Hematopoietic multipotent progenitor cell treated with erythropoietin and hydrocortisone succinate and interleukin-3 and kit ligand, for 6 days (in vitro differentiated cells): ENCODE results near the gene SORCS2.
A peak's percentile ranks its signal among the peaks of the same experiment; 100 is the strongest.

Experiments used
- DNase-seq: peaks from one replicate; pipeline ENCODE4 v3.0.0-alpha.2; 2015

The SORCS2 gene

DNA sequence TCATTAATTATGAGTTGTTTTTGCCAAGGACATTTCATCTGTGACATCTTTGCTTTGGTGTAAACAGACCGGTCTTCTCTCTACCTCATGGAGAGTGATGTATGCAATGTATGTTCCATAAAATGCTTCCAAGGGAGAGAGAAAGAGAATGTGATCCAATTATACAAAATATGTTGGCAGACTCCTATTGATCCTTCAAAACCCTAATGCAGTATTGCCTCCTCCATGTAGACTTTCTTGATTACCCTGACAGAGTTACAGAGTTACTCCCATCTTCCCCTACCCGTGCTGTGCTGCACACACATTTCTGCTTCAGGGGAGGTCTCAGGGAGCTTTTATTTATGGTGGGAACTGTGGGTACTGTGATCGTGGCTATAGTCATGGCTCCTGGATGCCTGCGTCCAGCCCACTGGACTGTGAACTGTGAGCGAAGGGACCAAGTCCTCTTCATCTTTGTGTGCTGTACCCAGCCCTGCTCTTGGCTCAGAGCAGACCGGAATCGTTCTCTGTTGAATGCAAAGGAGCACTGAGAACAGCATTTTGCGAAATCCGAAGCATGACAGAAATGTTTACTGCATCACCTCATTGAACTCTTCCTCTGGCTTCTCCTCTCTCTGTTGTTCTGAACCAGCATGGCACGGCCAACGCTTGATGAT is 32.7 kb downstream of the SORCS2 start:
- no peak for DNase-seq

DNA sequence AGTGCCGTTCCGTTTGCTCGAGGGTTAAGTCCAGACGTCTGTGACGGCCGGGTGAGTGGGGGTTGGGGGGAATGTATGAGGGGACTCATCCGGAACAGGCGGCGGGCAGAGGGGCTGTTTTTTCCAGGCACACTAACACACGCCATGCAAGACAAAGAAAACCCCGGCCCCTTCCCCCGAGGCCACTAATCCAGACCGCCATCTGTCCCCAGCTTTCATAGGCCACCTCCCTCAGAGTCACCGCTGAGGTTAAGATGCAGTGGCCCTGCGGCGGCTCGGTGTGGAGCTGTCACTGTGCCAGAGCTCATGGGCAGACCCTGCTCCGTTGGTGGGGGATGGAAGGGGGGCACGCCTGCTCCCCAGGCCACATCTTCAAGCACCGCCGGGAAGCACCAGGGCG is 34.1 kb downstream of the SORCS2 start:
- no peak for DNase-seq

DNA sequence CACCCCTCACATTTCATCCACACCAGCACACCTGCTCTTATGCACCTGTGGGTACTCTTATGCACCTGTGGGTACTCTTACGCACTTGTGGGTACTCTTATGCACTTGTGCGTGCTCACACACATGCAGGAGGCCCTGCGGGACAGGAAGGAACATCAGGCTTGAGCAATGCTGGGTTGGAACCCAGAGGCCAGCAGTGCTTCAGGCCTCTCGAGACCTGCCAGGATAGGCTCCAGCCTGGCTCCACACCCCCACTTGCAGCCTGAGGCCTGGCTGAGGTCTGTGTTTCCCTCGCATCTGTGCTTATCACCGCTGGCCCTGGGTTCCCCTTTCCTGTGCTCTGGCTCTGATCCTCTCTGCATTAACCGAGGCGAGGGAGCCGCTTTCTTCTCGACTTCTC is 34.7 kb downstream of the SORCS2 start:
- DNase-seq, result peak; percentile 11

GRCh38 chr4:7228734-7229133 is 36.4 kb downstream of the SORCS2 start:
- no peak for DNase-seq

GRCh38 chr4:7232061-7232650 is 39.8 kb downstream of the SORCS2 start:
- DNase-seq, result no peak

GRCh38 chr4:7233006-7233580 is 40.8 kb downstream of the SORCS2 start:
- no peak for DNase-seq

DNA sequence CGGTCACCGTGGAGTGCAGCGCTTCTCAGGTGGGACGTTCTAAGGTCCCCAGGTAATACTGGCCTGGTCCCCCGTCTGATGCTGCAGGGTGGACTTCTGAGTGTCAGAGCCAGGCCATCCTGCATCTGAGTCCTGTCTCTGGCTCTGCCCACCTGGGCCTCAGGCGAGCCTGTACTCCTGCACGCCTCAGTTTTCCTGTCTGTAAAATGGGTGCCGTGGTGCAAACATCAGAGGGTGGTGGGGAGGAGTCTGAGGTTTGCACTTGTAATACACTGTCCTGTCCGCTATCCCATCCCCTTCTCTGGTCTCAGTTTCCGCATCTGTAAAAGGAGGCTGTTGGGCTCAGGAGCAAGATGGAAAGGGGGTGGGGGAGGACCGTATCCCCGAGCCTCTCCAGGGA is 41.3 kb downstream of the SORCS2 start:
- DNase-seq, result no peak

DNA sequence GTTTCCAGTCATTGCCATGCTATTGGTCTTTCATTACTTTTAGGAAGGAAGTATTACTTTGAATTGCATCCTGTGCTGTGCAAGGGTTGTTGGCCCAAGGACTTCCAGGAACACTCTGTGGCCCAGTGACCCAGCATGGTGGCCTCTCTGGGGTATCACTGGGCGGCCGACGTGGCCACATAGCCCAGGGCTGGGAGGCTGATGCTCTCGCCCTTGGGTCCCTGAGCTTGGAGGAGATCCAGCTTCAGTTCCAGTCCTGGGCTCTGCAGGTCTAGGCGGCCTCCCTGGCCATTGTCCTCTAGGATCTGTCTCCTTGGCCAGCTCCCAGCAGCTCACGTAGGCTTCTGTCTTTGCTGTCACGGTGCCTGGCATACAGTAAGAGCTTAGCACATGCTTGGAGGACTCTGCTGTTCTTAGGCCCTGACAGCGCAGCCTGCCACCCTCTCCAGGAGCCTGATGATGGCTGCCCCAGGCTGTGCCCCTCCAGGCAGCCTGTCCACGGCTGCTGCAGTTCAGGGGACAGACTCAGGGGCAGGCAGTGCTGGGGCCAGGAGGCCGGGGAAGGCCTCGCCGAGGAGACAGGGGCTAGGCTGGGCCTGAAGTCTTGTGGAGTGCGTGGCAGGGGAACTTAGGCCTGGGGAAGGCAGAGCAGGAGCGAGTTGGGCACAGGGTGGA is 42.2 kb downstream of the SORCS2 start:
- no peak for DNase-seq

DNA sequence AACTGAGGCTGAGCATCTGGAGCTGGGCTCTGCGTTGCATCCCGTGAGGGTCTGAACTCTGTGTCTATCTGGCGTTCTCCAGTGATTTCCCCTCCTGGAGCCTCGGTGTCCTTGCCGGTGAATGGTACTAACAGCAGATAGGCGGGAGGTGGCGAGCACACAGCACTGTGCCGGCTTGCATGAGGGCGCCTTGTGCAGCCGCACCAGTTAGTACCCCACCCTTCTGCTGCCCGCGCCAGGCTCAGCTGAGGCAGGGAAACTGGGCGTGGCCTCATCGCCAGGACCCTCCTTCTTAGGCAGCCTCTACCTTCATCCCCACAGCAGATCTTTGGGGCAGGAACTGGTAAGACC is 42.7 kb downstream of the SORCS2 start:
- no peak for DNase-seq

- DNase-seq, result no peak
These were observed 44.5 kb downstream of the SORCS2 start for GRCh38 chr4:7236847-7237246.

DNA sequence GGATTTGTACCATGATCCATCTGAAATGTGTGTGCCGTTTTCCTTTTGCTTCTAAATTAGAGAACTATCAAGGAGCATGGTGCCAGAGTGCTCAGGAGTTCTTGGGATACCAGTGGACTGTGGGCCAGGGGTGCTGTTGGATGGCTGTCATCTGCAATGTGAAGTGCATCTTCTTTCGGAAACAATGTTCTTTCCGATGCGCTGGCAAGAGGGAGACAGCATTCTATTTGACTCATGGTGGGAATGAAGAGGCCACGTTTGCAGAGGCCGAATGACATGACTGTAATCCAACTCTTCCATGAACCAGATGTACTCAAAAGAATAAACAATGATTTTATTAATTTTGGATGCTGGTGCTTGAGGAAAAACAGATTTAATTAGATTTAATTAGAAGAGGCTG is 45.5 kb downstream of the SORCS2 start:
- no peak for DNase-seq

DNA sequence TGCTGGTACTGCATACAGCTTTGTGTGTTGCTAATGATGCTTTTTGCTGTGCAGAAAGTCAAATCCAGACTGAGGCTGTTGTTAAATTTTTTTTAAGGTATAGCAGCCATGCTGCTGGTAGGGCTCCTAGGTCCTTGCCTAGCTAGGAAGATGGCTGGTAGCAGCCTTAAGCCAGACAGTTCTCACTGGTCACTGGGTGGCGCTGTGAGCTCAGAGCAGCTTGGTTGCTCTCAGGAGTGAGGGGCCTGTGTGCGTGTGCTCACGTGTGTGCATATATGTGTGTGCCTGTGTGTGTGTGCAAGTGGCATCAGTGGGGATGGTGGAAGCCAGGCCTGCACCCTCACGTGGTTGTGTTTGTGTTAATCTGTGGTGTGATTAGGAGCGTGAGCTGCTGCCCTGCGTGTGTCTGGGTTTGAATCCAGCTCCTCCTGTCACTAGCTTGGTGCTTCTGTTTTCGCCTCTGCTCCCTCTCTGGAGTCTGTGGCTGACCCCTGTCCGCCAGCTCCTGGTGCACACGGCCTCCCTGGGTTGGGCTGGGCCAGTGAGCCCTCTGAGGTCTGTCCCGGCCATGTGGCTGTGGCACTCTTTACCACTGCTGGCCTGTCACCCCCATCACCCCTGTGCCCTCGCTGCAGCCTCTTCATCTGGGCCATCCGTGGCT is 46.1 kb downstream of the SORCS2 start:
- peak; percentile 11 for DNase-seq

DNA sequence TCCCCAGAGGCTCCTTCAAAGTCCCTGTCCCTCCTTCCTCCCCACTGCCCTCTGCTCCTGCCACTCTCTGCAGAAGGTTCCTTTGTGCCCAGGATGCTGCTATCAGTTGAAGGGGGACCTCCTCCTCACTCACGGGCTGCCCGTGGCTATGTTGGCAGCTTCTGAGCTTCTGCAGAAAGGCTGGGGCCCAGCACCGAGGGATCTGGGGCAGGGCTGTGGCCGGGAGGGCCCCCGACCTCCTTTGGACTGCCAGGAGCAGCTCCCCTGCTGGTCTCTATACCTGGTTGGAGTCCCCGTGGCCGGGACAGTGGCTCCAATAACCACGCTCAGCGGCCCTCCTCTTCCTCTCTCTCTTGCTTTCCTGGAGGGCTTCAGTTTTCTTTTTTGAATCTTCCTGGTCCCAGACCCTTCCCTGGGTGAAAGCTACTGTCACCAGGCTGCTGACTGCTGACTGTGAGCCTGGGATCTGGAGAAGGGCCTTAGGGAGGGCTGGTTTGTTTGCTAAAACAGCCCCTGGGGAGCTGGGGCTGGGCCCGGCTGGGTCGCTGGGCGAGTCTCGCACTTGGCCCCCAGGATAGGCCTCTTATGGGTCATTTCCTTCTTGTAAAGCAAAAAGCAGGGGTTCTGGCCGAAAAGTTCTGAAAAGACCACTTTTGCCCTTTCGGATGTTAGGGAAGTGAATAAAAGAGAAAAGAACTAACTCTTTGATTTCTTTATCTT is 46.9 kb downstream of the SORCS2 start:
- DNase-seq, result no peak

DNA sequence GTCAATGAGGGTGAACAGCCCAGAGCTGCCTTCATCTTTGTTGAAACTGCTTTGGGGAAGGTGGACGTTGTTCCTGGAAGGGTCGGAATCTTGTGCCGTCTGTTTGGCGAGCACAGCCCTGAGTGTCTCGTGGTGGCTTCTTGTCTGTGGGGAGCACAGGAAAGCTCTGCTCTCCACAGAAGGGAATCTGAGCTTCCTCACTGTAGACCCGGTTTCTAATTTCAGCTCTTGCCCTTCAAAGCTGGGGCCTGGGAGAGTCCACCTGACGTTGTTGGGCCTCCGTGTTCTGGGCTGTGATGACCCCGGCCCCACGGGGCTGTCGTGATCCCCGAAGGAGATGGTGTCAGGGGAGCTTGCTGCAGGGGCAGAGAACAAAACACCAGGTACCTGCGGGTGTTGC is 47.5 kb downstream of the SORCS2 start:
- no peak for DNase-seq

DNA sequence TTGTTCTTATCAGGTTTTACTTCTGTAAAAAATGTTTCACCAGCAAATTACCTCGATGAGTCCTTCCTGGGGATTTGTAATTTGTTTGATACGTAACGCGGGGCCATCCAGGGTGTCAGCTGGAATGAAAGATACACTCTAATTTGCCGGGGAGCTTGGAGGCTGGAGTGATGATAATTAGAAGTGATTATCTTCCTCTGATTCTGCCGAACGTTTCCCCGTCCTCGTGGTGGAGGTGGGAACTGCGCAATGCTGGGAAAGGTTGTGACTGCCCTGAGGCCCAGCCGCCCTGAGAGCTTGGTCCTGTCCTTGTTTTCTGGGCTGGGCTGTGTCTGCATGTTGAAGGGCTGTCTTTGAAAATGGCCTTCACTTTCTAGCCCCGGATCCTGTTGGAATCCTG is 48.0 kb downstream of the SORCS2 start:
- no peak for DNase-seq

GRCh38 chr4:7241597-7242125 is 49.3 kb downstream of the SORCS2 start:
- DNase-seq, result no peak

DNA sequence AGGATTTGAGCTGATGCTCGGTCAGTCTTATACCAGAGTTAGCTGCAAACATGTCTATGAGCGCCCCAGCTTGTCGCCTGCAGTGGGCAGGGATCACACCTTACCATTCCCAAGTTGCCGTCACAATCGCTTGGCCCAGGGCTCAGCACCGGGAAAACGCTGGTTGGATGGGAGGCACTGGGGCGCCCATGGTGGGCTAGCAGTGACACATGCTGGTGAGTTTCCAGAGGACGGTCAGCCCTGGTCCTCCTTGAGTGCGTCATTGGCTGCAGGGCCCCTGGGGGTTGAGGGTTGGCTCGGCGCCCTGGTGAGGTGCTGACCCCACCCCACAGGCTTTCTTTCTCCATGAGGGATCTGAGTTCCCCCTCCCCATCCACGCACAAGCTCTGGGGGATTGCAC is 50.4 kb downstream of the SORCS2 start:
- no peak for DNase-seq

GRCh38 chr4:7243609-7244330 is 51.4 kb downstream of the SORCS2 start:
- no peak for DNase-seq

DNA sequence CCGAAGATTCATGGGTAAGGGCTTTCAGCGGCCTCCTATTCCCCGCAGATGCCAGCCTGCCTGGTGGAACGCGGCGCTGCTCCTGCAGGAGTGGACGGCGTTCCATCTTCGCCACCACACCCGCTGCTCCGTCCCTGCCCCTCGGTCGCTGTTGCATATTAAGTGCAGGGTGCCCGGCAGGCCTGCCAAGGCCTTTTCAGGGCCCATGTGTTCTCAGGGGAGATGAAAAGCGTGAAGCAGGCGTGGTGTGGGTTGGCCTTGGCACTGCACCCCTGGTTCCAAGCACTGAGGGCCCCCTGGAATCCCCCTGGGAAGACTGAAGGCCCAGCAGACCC is 52.0 kb downstream of the SORCS2 start:
- DNase-seq, result no peak

DNA sequence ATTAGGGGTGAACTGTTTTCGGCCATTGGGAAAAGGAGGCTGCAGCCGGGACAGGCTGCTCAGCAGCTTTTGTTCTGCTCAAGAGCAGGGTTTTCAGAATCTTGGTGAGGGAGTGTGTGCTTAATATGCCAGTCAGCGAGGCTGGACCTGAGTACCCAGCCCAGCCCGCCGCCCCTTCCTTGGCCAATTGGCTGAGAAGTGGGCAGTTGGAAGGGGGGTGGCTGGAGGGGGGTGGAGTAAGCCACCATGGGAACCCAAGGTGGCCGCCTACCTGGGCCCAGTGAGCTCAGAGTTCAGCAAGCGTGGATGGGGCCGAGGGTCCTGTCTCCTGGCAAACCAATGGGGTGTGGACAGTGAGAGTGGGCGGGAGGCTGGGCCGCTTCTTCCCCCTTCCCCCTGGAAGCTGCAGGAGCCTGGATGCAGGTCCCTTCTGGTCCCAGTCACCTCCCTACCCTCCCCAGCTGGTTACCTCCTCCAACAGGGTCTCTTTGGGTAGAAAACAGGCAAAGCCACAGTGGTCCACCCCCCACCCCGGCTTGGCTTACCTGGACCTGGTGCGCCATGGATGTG is 52.5 kb downstream of the SORCS2 start:
- DNase-seq, result no peak

DNA sequence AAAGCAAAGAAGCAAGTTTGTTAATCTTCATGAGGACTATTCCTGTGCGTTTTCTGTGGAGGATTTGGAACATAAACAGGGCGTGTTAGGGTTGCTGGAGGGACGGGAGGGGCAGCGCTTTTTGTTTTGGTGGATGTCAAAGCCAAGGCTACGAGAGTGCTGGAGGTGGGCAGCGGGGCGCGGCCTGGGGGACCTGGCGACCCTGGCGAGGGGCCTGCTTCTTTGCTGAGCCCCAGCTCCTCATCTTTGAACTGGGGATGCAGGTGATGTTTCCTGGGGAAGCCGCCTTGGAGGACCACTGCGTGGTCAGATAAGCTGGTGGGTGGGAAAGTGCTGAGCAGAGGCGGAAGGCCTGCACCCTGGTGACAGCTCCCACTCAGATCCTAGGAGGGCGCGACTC is 55.2 kb downstream of the SORCS2 start:
- no peak for DNase-seq

DNA sequence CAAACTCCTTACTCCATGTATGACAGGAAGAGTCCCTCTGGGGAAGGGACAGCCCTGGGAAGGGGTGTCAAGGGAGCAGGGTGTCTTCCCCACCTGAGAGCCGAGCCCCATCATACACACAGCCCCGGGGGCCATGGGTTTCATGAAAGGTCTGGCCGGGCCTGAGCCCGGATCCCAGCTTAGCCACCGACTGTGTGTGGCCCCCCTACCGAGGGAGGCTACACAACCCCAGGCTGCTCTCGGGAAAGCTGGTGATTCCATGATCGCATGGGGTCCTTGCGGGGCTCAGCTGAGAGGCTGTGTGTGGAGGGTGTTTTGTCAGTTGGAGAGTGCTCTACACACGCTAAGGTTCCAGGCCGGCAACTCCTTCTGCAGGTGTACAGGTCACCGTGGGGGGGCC is 55.6 kb downstream of the SORCS2 start:
- no peak for DNase-seq
